SH-SY5Y (cell line): ENCODE data around the gene GPR32.

Source experiments
- GATA2 ChIP-seq: IDR thresholded peaks from 2 replicates; pipeline ENCODE4 v1.6.1; 2011; ENCODE audit warnings: mild to moderate bottlenecking, low read depth, low read length
- GATA3 ChIP-seq: IDR thresholded peaks from 2 replicates; pipeline ENCODE4 v1.6.1; 2011; ENCODE audit warnings: low read depth, mild to moderate bottlenecking, low read length, moderate library complexity

Gene GPR32

GRCh38 chr19:50812474-50812873, 42.2 kb downstream of the GPR32 start:
- no peak for TF ChIP-seq GATA2
- TF ChIP-seq GATA3, result no peak

GRCh38 chr19:50814883-50815282, 44.6 kb downstream of the GPR32 start:
- no peak for TF ChIP-seq GATA2
- TF ChIP-seq GATA3, result no peak

GRCh38 chr19:50815439-50815838, 45.2 kb downstream of the GPR32 start:
- TF ChIP-seq GATA2 (no peak), GATA3 (no peak)

- TF ChIP-seq GATA2 (no peak), GATA3 (no peak)
Observed at GRCh38 chr19:50817941-50818858, 47.9 kb downstream of the GPR32 start.

GRCh38 chr19:50818859-50819472, 48.7 kb downstream of the GPR32 start:
- TF ChIP-seq GATA2 (no peak), GATA3 (no peak)

- TF ChIP-seq GATA3 (no peak), GATA2 (no peak)
Observed at GRCh38 chr19:50819636-50820035, 49.4 kb downstream of the GPR32 start.

- TF ChIP-seq GATA3 (no peak), GATA2 (no peak)
Observed at GRCh38 chr19:50820086-50820485, 49.8 kb downstream of the GPR32 start.

- TF ChIP-seq GATA2 (no peak), GATA3 (no peak)
Observed at GRCh38 chr19:50820549-50821247, 50.4 kb downstream of the GPR32 start.

- TF ChIP-seq GATA2, result no peak
- no peak for TF ChIP-seq GATA3
Observed at GRCh38 chr19:50821248-50821612, 51.0 kb downstream of the GPR32 start.
